Muscle layer of colon (tissue), 2 donors: ENCODE measurements around the gene RASSF8.
A peak's percentile ranks its signal among the peaks of the same experiment; 100 is the strongest.

Experiments used
- H3K27ac ChIP-seq: one replicate; pipeline ENCODE4 v1.7.0; 2013; ENCODE audit warnings: low read depth, mild to moderate bottlenecking, low read length, moderate library complexity
- H3K27me3 ChIP-seq, 2 donors: one replicate each; pipeline ENCODE4 v1.7.0; 2013; ENCODE audit warnings: low read length in 2 of 2, mild to moderate bottlenecking in 2 of 2; ENCODE audit not compliant: insufficient read depth in 2 of 2, control insufficient read depth in 1 of 2
- H3K36me3 ChIP-seq: one replicate; pipeline ENCODE4 v1.7.0; 2013; ENCODE audit warnings: mild to moderate bottlenecking, low read length; ENCODE audit not compliant: insufficient read depth
- H3K4me1 ChIP-seq: one replicate; pipeline ENCODE4 v1.7.0; 2013; ENCODE audit warnings: mild to moderate bottlenecking, low read length; ENCODE audit not compliant: insufficient read depth
- H3K4me3 ChIP-seq, 2 donors: one replicate each; pipeline ENCODE4 v1.7.0; 2013; ENCODE audit warnings: low read length in 2 of 2, low read depth in 1 of 2, mild to moderate bottlenecking in 1 of 2, moderate library complexity in 1 of 2
- H3K9ac ChIP-seq: one replicate; pipeline ENCODE4 v1.7.0; 2013; ENCODE audit warnings: low read length
- H3K9me3 ChIP-seq: one replicate; pipeline ENCODE4 v1.7.0; 2013; ENCODE audit warnings: mild to moderate bottlenecking, low read length
- donor health status: abdominal sarcoma.
- donor health status: Adenocarcinoma of cecum.

RASSF8 gene

DNA sequence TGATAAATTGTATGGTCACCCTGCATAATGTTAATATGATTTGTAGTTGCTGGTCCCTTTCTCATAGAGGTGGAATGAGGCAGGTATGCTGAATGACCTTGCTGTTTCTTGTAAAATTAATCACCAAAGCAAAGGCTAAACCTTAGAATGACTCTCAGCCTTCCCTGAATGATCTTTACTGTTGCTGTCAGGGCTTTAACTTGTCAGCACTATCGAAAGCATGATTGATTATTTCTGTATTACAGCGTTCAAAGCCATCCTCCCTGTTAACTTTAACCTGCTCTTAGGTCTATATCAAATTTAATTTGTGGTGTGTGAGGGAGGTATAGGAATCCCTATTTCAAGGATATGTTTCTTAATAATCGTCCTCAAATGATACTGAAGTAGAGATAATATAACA lies 23.1 kb downstream of the RASSF8 start:
- Histone ChIP-seq H3K36me3 (no peaks in the 10 kb centered on the region), H3K27me3 (no peaks in the 10 kb centered on the region), H3K4me3 (no peak overlapping the region), H3K4me1 (peaks cover 89% of the 10 kb centered on the region), H3K9ac (no peak overlapping the region), H3K9me3 (no peaks in the 10 kb centered on the region), H3K27ac (no peak overlapping the region)

DNA sequence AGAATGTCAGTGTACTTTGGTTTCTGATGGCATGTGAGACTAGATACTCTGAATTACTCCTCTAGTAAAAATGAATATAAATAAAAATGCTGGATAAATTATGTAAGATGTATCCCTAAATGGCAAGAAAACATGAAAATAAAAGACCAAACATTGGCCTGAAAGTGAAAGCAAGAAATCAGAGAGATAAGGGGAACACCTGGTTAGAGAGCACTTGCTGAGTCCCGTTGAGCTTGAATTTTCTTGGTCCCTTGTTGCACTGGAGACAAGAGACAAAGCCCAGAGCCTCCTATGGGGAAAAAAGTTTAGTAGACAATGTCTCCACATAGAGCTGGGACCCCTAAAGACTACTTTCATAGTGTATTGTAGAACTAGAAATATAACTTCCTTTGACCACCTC lies 23.9 kb downstream of the RASSF8 start:
- Histone ChIP-seq H3K4me1 (peaks cover 88% of the 10 kb centered on the region), H3K9ac (no peak overlapping the region), H3K4me3 (no peak overlapping the region), H3K27me3 (no peaks in the 10 kb centered on the region), H3K36me3 (no peaks in the 10 kb centered on the region), H3K9me3 (no peaks in the 10 kb centered on the region), H3K27ac (no peak overlapping the region)

DNA sequence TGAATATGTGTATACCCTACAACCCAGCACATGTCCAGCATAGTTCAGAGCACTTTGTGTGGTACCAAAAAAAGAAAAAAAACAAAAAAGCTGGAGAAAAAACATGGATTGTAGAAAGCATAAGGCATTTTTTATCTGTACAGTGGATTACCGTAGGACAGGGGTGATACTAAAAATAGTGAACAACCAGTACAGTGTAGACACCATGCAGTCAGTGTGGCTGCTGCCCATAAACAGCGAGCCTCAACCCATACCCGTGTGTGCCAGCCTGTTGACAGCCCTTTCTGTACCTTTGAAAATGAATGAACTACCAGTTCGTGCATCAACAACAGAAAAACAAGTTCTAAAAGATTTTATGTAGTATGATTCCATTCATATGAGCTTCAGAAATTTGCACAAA lies 25.1 kb downstream of the RASSF8 start:
- Histone ChIP-seq H3K4me3 (no peak overlapping the region), H3K9me3 (no peaks in the 10 kb centered on the region), H3K36me3 (no peaks in the 10 kb centered on the region), H3K27me3 (no peaks in the 10 kb centered on the region), H3K9ac (no peak overlapping the region), H3K27ac (peak overlapping the region; percentile 59), H3K4me1 (peaks cover 79% of the 10 kb centered on the region)

DNA sequence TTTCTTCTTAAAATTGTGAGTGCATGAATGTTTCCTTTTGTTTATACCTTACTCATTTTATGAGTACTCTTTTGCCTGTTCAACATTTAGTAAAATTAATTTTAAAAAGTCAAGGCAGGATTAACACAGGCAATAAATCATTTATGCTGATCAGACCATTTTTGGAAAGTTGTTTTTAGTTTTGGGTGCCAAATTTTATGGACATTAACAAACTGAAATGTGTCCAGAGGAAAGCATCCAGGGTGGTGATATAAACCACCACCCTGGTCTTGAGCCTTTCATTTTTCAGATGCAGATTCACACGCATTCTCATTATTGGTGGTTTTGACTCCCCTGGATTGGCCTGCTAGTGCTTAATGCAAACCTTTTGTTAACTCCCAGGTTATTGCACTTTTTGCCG lies 26.3 kb downstream of the RASSF8 start:
- peaks cover 80% of the 10 kb centered on the region for H3K4me1 ChIP-seq
- peak overlapping the region; percentile 69 for H3K27ac ChIP-seq
- no peak overlapping the region for H3K4me3 ChIP-seq
- H3K36me3 ChIP-seq = no peaks in the 10 kb centered on the region
- no peaks in the 10 kb centered on the region for H3K9me3 ChIP-seq
- no peaks in the 10 kb centered on the region for H3K27me3 ChIP-seq
- H3K9ac ChIP-seq = peak overlapping the region; percentile 11

DNA sequence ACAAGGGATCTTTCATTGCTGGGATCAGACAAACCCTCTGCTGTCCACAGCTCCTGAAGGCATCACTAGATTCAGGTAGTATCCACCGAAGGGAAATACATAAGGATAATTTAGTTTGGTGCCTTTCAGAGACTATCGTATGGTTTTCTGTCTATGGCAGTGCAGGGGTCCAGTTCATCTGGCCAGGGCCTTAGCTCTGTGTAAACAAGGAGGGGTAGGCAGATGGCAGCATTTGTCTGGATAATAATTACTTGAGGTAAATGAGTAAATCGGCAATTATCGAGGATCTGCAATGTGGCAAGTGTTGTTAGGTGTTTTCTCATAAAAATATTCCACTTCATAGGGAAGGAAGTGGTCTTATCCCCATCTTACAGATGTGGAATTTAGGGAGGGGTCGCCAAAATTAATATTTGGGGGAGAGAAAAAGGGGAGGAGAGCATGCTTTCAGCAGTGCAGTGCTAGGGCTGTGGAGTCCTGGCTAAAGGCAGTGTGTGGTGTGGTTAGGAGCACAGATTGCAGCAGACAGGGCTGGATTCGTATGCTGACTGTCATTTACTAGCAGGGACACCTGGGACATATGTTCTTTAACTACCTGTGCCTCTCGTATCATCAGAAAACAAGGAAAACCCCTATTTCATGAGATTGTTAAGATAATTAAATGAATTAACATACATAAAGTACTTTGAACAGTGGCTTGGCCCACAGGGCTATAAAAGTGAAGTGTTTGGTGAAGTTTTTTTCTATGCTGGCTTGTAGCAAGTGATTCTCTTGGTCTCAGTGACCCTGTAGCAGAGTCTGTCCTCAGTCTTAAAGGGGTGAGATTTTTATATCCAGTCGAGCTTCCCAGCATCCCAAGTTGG lies 27.1 kb downstream of the RASSF8 start:
- Histone ChIP-seq H3K36me3 (no peaks in the 10 kb centered on the region), H3K27me3 (no peaks in the 10 kb centered on the region), H3K4me3 (peak overlapping the region in 1 of 2 donors; percentile 8), H3K4me1 (peaks cover 74% of the 10 kb centered on the region), H3K9me3 (no peaks in the 10 kb centered on the region), H3K27ac (peak overlapping the region; percentile 69), H3K9ac (peak overlapping the region; percentile 11)

DNA sequence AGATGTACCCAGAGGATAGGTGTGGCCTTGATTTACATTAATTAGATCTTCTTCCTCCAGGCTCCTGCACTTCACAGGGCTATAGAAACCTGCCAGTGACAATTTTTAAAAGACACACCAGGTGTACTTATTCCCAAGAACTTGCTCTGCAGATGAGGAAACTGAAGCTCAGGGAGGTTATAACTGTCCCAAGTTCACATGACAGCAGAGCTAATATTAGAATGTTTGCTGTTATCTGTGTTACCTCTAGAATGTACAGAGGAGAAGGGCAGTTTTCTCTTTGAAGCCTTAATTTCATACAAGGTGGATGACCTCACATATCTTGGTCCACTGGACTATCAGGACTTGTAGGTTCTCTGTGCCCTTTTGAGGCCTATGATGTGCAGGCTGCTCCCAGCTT lies 27.7 kb downstream of the RASSF8 start:
- H3K9ac ChIP-seq = no peak overlapping the region
- peak overlapping the region; percentile 69 for H3K27ac ChIP-seq
- H3K4me1 ChIP-seq = peaks cover 73% of the 10 kb centered on the region

DNA sequence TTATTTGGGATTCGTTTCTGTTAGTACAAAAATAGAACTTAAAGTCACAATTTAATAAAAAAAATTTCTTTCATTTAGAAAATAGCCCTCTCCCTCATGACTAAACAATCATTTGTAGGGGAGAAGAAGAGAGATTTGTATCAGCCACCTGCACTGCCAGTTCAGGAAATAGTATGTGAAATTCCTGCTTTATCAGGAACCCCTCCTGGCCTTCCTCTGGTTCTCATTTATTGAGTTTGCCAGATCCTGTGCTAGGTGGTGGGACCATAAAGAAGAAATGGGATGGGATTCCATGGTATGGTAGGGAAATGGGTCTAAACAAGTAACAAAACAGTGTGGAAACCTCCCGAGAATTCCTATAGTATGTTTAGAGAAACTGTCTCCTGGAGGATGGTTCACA lies 30.0 kb downstream of the RASSF8 start:
- H3K9ac ChIP-seq = no peak overlapping the region
- no peaks in the 10 kb centered on the region for H3K27me3 ChIP-seq
- H3K27ac ChIP-seq = peak overlapping the region; percentile 19
- no peaks in the 10 kb centered on the region for H3K36me3 ChIP-seq
- H3K4me3 ChIP-seq = no peak overlapping the region
- H3K9me3 ChIP-seq = no peaks in the 10 kb centered on the region
- H3K4me1 ChIP-seq = peaks cover 80% of the 10 kb centered on the region

More for the DNA sequence above, 27.7 kb downstream of the RASSF8 start:
- no peaks in the 10 kb centered on the region for H3K36me3 ChIP-seq
- no peaks in the 10 kb centered on the region for H3K27me3 ChIP-seq
- H3K9me3 ChIP-seq = no peaks in the 10 kb centered on the region
- H3K4me3 ChIP-seq = no peak overlapping the region

DNA sequence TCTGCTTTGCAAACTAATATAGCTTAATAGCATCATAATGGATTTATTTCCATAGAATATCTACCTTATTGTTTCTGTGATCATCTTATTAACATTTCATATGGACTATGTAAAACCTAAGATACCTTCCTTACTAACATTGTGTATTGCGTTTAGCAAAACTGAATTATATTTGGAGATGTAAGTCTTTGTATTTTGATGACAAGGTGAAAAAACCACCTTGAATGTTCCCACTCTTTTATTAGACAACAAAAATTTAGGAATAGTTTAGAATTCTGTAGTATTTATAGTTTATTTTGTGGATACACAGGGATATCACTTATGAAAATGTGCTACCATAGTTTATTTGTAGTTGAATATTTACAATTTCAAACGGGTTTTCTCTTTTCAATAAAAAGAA lies 32.0 kb downstream of the RASSF8 start:
- H3K4me1 ChIP-seq = peaks cover 81% of the 10 kb centered on the region

DNA sequence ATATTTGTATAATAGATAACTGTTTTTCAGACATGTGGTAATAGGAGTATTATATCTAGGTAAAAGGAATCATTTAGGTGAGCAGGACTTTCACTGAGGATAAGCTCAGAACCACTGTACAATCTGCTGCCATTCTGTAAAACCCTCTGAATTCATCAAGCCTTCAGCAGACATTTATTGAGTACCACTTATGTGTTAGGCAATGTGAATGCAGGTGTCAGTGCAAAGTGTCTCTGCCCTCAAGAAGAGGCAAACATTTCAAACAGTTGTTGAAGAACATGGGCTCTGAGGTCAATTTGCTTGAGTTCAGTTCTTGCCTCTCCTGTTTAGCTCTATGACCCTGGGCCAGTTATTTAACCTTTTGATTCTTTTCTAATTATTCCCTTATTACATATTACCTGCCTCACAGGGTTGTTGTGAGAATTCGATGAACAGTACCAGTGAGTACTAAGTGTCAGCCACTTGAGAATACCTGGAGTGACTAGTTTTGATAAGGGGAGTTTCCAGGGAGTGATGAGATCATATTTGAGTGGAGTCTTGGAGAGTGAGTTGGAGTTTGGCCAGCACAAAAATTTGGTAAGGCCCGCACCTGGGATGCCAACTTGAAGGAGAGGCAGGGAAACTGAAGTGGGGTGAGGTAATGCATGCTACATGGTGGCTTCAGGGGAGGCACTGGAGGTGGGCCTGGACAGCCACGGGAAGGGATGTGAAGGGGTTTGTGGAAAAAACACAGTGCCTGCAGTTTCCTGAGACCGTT lies 33.7 kb downstream of the RASSF8 start:
- H3K9ac ChIP-seq = no peak overlapping the region
- no peaks in the 10 kb centered on the region for H3K36me3 ChIP-seq
- H3K27ac ChIP-seq = no peak overlapping the region
- peaks cover 81% of the 10 kb centered on the region for H3K4me1 ChIP-seq
- H3K4me3 ChIP-seq = no peak overlapping the region
- H3K27me3 ChIP-seq = no peaks in the 10 kb centered on the region
- H3K9me3 ChIP-seq = no peaks in the 10 kb centered on the region

More for the DNA sequence above, 32.0 kb downstream of the RASSF8 start:
- Histone ChIP-seq H3K4me3 (no peak overlapping the region), H3K27me3 (no peaks in the 10 kb centered on the region), H3K36me3 (no peaks in the 10 kb centered on the region), H3K9ac (no peak overlapping the region), H3K27ac (no peak overlapping the region), H3K9me3 (no peaks in the 10 kb centered on the region)

DNA sequence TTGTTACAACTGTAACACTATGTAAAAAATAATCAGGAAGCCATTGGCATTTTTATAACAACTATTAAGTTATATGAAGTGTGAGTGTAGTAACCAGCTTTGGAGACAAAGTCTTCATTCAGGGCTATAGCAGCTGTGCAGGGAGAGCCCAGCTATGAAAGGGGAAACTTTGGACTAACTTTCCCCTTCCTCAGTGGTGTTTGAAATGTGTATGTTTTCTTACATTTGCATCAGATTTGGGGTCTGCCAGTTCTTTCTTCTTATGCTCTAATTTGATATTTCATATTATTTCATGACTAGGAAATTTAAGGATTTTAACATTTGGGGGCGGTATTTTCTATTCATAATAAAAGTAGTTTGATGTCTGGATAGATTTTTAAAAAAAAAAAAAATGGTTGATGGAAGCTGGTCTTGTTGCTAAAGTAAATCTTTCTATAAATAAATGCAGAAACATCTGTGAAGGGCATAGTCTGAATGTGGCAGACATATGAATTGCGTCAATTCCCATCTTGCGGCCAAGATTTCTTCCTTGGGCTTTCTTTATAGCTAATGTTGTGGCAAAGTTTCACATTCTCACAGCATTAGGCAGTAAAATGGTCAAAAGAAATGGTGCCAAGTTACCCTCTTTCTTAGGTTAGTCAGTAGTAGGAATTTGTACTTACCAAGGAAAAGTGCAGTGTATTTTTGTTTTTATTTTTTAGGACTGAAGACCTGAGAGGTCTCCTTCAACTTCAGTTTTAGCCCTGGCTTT lies 35.6 kb downstream of the RASSF8 start:
- Histone ChIP-seq H3K36me3 (no peaks in the 10 kb centered on the region), H3K9ac (no peak overlapping the region)

DNA sequence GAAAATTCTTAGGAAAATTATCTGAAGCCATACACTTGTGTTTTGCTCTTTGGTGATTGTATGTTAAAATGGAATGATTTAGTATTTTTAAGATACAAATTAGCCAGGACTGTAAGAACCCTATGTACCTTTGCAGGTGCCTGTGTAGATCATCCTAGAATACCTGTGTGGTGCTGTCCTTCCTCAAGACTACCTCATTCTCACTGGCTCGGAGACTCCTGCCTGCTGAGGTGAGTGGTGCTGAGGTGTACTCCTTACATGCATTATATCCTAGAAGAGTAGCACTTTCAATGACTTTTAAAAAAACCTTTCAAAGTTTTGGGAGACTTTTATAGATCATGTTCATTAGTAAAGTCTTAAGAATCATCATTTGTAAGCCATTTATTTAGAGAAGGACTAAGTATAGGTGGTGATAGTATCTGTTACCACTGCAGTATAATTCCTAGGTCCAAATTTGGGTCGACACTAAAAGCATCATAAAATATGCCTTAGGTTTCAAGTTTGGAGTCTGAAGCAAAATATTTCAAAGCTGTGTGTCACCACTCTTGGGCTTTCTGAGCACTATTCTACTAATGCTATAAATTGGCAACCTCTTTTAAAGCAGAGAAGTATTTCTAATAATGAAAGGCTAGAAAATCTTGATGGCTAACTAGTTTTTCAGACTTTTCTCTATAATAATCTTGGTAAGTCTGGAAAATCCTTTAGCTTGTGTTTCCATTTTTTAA lies 36.6 kb downstream of the RASSF8 start:
- Histone ChIP-seq H3K9me3 (no peaks in the 10 kb centered on the region), H3K36me3 (no peaks in the 10 kb centered on the region), H3K27me3 (no peaks in the 10 kb centered on the region), H3K4me1 (peaks cover 83% of the 10 kb centered on the region), H3K4me3 (no peak overlapping the region), H3K27ac (peak overlapping the region; percentile 6), H3K9ac (no peak overlapping the region)

More for the DNA sequence above, 35.6 kb downstream of the RASSF8 start:
- H3K27me3 ChIP-seq = no peaks in the 10 kb centered on the region
- peaks cover 89% of the 10 kb centered on the region for H3K4me1 ChIP-seq
- H3K9me3 ChIP-seq = no peaks in the 10 kb centered on the region
- no peak overlapping the region for H3K4me3 ChIP-seq
- no peak overlapping the region for H3K27ac ChIP-seq
